ENCODE results near the gene BARHL1. TPM values are rescaled to one million over a fixed set of nuclear protein-coding genes. Genes with fewer than 3 reads are reported as not detected.

The BARHL1 gene
- total RNA-seq, result not detected in 2 replicates

DNA sequence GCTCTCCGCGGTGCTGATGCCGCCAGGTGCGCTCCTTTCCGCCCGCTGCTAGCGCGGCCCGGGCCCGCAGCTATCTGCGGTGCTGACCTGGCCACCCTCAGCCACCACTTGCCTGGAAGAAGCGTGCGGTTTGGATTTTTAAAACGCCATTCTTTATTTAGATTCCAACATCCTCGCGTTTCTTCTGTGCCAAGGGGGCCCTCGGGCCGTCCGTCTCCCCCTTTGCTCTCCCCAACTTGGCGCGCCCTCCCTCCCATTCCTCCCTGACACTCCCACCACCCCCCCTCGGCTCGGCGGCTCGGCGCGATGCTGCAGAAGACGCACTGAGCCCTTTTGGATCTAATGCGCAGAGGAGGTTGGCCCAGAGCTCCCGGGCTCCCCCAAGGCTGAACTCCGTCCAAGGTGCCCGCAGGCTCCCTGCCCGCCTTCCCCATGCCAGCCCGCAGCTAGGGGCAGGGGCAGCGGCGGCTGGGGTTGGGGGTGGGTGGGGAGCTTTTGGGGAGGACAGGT lies at the start of gene BARHL1:
BARHL1 (plus strand) TSS at position 331 of the 510 bp plus-strand sequence. CDS start 192 bp downstream, outside the sequence.

Other genes starting within 250 kb of the BARHL1 start
- 61.5 and 73.3 TPM in 2 replicates for gene SETX, start 227.6 kb upstream of the BARHL1 start, total RNA-seq
- 9.9 and 12.3 TPM in 2 replicates for gene TTF1, start 175.8 kb upstream of the BARHL1 start, total RNA-seq
- not detected in 2 replicates for gene CFAP77, start 172.4 kb upstream of the BARHL1 start, total RNA-seq
- 12.1 and 14.2 TPM in 2 replicates for gene DDX31, start 87.4 kb downstream of the BARHL1 start, total RNA-seq
- gene GTF3C4, start 87.9 kb downstream of the BARHL1 start, total RNA-seq, result 9.0 and 12.5 TPM in 2 replicates

Data from regular cardiac myocyte (primary cell).